NCI-H748 treated with DMSO at 0.1 percent for 48 hours (cell line): ENCODE data around the gene GALNT8.
"Not testable (repeated sequence)": the region's sequence is repeated elsewhere in the genome, so short reads cannot be mapped to it uniquely, and the experiment has no call there.

ENCODE experiments used
- DNase-seq: peaks from one replicate; lab custom pipeline; 2025; lab: John Stamatoyannopoulos, UW

GALNT8 gene, protein sequence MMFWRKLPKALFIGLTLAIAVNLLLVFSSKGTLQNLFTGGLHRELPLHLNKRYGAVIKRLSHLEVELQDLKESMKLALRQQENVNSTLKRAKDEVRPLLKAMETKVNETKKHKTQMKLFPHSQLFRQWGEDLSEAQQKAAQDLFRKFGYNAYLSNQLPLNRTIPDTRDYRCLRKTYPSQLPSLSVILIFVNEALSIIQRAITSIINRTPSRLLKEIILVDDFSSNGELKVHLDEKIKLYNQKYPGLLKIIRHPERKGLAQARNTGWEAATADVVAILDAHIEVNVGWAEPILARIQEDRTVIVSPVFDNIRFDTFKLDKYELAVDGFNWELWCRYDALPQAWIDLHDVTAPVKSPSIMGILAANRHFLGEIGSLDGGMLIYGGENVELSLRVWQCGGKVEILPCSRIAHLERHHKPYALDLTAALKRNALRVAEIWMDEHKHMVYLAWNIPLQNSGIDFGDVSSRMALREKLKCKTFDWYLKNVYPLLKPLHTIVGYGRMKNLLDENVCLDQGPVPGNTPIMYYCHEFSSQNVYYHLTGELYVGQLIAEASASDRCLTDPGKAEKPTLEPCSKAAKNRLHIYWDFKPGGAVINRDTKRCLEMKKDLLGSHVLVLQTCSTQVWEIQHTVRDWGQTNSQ

DNA sequence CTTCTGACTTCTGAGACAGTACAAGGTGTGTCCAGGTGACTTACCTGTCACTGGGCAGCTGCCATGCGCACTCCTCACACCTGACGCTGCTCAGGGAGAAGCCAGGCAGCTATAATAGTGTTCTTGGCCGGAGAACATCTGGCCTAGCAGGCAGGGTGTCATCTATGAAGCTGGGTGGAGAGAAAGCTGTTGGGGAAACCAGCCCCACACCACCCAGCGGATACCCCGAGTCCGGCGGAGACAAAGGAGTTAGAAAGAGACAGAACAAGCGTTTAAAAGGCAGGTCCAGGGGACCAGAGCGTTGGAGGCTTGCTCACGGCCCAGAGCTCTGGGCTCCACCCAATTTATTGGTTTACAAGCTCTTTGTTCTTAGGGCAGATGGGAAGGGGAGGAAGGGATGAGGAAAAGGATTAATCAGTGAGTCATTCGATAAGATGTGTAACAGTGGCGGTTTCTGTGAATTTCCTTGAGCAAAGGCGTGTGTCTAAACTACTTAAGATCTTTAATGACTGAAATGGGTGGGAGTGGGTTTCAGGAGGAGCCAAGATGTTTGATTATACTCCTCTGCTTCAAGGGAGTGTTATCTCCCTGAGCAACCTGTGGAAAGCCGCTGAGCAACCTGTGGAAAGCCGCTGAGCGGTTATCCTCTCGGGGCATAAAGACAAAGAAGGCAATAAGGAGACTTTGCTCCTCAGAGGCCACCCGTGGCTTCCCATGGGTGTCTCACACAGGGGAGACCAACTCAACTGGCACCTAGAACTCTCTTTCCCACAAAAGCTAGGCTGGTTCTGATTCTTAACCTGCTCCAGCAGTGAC lies at the start of gene GALNT8:
TSS of gene GALNT8 (plus strand) at position 580 of the 816 bp plus-strand sequence. CDS start 278 bp downstream, outside the sequence.
- no peak for DNase-seq

DNA sequence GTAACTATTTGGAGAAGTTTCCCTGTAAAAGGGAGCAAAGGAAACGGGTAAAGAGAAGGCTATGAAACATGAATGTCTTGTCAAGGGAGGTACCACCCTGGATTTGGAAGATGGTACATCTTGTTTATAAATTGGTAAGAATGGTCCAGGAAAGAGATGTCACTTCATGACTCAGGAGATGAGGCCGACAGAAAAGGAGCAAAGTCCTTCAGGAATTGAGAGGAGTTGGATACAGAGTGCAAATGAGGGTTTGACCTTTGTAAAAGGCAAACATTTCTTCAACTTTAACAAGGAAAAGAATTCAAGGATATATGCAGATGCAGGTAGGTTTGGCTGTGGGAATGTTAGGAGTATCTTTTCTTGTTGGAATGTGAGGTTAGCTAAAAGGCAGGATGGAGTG lies 40.5 kb upstream of the GALNT8 start:
- no peak for DNase-seq

DNA sequence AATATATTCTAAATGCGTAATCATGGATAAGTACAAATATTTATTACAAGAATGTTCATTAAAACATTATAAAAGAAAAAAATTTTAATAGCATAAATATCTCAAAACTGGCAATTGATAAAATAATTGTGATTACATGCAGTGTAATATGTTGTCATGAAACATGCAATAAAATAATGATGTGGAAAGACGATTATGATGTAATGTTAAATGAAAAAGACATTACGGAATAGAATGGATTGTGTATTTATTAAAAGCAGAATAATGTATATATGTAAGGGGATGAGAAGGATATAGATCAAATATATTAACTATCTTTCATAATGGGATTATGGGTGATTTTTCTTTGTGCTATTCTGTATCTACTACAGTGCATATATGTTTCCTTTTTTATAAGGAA lies 38.5 kb upstream of the GALNT8 start:
- no peak for DNase-seq

DNA sequence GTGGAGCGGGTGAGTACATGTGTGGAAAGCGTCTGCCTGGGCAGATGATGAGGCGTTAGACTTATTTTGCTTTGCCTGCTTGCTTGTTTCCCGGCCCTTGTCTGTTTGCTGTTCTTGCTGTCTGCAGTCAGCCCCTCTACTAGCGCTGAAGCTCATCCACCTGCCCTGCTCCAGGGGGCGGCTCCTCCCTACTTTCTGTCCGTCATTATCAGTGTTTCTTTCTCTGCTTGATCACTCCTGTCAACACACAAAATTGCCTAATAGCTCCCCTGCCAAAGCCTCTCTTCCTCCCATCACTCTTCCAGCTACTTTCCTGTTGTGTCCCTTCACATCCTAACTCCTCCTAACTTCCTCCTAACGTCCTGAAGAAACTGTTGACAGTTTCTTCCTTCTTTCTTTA lies 34.9 kb upstream of the GALNT8 start:
- DNase-seq: peak; percentile 2

DNA sequence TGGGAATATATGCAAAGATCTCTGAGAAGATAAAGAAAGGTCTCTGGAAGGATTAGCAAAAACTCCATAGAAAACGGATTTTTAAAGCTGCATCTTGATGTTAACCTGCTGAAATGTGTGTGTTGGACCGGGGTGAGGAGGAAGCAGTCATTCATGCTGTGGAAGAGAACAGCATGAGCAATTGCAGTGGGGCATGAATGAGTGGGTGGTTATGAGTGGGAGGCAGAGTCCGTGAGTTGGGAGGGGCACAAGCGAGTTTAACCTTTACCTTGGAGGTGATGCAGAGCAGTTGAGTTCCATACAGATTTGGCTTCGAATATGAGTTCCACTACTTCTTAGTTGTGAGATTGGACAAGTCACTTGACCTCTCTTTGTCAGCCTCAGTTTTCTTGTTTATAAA lies 29.4 kb upstream of the GALNT8 start:
- DNase-seq: no peak

DNA sequence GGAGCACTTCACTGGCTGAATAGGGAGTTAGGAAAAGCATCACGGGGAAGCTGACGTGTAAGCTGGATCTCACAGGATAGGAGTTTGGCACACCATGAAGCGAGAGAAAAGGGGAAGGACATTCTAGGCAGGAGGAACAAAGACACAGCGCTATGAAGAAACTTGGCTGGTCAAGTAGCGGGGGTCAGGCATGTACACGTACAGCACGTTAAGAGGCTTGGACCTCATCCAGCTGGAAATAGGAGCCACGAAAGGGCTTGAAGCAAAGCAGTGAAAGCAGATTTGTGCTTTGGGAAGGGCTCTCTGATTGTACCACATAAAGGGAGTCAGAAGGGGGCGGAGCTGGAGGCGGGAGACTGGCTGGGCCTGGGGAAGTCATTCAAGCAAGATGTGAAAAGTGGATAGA lies 19.6 kb upstream of the GALNT8 start:
- no peak for DNase-seq

DNA sequence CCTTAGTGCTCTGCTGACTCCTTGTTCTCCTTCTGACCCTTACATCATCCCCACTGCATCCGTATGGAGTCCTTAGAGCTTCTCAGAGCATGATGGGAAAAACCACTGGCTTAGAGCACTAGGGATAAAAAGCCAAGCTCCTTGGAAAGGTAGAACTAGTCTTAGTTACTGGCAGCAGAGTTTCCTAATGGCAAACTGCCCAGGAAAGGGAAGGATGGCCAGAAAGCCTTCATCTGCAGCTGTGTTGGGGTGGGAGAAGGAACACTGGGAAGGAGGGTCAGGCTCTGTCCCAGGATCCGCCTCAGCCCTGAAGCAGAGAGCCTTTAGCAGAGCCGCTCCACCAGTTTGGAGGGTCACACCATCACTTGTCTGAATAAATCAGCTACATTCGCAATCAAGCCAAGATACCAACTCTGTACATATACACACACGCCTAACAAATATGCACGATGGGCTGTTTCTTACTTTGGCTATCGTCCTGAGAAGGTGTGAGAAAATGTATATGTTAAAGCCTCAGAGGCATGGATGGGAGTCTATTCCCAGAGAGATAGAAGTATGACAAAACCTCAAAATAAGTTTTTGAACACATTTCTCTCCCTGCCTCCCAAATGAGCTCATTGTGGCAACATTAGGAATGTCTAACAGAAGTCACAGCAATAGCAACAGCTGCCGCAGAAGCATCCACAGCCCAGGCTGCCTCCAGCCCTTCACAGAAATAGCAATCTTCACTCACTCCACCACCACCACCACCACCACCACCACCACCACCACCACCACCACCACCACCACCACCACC lies 18.6 kb upstream of the GALNT8 start:
- DNase-seq: no peak

DNA sequence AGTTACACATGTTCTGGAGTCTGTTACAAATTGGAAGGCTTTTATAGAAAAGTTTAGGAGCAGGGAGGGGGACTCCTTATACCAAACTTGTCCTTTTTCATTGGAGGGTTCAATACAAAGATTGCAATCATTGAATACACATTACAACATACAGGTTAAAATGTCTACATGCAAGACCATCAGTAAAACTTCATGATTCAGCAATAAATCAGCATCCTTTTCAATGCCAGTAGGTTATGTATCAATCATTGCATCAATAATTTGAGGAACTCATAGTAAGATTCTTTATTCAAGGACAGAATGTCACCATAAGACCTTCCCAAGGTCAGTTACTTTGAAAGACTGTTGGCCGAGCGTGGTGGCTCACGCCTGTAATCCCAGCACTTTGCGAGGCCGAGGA lies 16.5 kb upstream of the GALNT8 start:
- DNase-seq: no peak

DNA sequence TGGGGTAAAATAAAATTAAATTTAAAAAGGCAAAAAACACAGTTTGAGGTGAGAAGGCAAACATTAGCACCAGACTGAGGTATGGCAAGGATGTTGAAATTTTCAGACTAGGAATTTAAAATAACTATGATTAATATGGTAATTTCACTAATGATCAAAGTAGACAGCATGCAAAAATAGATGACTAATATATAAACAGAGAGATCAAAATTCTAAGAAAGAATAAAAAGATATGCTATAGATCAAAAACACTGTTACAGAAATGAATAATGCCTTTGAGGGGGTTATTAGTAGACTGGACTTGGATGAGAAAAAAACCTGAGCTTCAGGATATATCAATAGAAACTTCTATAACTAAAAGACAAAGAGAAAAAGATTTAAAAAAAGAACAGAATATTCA lies 14.4 kb upstream of the GALNT8 start:
- no peak for DNase-seq

DNA sequence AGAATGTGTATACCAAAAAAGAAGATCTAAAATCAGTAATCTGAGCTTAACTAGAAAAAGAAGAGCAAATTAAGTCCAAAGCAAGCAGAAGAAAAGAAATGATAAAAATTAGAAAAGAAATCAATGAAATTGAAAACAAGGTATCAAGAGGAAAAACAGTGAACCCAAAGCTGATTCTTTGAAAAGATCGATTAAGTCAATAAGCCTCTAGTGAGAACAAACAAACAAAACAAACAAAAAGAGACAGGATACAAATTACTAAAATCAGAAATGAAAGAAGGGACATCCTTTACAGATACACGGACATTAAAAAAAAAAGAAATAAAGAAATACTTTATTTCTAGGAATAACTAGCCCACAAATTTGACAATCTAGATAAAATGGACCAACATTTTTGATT lies 12.9 kb upstream of the GALNT8 start:
- DNase-seq: no peak

DNA sequence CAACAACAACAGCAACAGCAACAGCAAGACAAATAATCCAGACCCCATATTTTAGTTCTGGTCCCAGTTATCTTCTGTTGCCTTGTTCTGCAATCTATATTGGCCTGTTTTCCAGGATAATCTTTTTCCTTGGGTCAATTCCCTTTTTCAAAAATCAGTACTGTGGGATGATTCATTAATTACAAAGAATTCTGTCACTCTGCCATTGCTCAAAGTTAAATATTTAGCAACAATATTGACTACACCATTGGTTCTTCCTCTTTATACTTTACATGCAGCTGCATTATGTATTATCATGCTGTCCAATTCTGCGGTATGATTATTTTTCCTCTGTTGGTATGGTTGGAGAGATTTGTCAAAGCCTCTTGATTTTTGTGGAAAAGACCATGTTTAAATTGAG lies 10.1 kb upstream of the GALNT8 start:
- no peak for DNase-seq

DNA sequence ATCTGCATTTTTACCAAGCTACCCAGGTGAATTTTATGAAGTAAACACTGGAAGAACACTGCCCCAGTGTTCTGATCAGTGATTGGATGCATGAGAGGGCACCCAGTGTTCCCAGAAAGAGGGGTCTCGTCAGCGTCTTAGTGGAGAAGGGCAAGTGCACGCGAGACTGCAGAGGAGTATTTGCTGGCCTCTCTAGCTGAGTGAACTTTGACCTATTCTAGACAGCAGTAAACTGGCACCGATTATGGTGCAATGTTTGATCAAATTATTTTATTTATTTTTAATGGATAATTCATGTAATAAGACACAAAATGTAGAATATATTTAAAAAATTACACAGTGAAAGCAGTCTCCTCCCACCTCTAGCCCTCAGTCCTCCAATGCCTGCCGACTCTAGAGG lies 5.3 kb upstream of the GALNT8 start:
- no peak for DNase-seq

DNA sequence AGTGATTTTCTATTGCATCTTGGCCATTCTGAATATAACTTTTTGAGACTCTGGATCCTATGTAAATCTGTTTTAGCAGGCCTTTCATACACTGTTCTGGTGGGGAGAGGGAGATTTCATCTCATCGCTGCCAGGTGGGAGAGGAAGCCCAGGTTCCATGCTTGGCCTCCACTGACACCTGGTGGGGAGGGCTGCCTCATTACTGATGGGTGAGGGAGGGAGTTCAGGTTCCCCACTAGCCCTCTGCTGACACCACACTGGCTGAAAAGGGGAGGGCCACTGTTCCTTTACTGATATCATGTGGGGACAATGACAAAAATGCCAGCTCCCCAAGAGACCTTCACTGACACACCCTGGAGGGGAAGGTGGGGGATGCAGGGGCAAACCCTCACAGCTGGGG lies 2.4 kb upstream of the GALNT8 start:
- DNase-seq: no peak

DNA sequence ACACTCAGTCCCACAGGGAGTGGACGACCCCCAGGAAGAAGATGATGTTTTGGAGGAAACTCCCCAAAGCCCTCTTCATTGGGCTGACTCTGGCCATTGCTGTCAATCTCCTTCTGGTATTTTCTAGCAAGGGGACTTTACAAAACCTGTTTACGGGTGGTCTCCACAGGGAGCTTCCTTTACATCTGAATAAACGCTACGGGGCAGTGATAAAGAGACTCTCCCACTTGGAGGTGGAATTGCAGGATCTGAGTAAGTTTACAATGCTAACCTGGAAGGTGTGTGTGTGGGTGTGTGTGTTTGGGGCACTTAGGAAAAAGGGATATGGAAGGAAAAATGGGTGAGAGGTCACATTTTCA lies 416 bp downstream of the GALNT8 start:
- DNase-seq: no peak

DNA sequence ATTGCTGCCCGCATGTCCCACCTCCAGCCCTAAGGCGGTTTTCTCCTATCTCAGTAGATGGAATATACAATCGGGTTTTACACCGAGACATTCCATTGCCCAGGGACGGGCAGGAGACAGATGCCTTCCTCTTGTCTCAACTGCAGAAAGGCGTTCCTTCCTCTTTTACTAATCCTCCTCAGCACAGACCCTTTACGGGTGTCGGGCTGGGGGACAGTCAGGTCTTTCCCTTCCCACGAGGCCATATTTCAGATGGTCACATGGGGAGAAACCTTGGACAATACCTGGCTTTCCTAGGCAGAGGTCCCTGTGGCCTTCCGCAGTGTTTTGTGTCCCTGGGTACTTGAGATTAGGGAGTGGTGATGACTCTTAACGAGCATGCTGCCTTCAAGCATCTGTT lies 1.4 kb downstream of the GALNT8 start:
- not testable (repeated sequence) for DNase-seq

DNA sequence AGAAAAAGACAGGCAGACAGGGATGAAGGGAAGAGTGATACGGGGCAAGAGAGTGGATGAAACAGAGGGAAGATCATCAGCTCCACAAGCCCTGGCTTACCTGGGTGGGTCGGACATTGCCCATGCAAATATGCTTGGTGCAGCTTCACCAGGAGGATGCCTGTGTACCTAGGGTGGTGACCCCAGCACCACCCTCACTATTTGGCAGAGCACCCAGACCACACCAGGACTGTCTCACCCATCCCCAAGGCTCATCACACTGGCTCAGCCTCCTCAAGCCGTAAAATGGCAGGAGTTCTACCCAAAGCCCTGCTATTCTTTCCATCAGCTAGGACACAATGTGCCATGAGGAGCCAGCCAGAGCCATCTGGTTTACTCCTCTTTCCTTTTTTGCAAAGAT lies 3.0 kb downstream of the GALNT8 start:
- DNase-seq: no peak

DNA sequence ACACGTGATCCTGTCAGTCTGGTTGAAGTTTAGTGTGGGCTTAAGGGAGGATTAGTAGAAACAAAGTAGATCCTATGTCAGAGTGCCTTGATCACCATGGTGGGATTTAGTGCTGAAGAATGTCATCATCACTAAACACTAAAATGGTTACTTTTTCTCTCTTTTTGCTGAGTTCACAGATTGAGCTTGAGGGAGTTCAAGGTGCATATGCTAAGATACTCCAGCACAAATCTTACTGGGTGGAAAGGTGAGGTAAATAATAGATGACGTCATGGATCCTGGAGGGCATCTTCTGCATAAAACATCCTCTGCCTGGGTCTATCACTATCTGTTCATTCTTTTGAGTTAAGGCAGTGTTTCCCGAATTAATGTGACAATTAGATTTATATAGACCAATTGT lies 4.9 kb downstream of the GALNT8 start:
- DNase-seq: no peak

DNA sequence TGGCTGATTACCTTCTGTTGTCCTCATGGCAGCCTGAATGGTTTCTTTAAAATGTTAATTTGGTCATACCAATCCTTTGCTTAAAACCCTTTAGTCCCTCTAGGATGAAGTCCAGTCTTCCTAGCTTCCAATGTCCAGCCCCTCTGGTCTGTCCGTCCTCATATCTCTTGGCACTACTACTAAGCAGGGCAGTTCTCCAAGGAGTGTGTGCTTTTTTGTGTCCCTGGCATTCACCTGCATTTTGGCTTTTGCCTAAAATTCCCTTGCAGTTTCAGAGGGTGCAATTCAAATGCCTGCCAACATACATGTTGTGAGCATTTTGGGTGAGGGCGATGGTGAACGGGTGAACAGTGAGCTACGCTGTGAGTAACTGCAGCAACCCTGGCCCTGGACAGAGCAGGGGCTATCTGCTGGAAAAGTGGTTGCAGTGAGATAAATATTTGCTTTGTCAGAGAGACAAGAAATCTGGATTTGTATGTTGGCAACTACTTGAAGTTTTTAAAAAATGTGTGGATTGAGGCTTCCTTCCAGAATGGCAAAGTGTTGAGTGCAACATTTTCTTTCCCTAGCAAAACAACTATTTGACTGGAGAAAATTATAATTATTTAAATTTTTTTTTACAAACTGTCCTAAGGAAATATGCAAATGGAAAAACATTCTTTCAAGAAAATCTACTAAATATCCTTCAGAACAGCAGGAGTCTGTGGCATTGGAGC lies 14.6 kb downstream of the GALNT8 start:
- no peak for DNase-seq

DNA sequence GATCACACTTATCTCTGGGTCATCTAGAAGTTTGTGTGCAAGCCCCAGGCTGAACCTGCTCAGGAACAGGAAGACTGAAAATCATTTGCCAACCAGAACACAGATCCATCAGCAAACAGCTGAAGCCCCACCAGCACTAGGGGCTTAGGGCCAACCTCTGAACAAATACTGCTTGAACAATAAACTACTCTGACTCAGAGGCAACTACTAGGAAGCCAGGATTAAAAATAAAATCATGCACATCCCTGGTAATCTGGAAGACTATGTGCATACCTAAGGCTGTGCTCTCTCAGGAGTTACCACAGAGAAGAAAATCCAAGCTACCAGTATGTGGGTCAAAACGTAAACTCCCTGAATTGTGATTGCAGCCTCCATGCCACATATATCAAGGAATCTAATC lies 15.9 kb downstream of the GALNT8 start:
- no peak for DNase-seq

DNA sequence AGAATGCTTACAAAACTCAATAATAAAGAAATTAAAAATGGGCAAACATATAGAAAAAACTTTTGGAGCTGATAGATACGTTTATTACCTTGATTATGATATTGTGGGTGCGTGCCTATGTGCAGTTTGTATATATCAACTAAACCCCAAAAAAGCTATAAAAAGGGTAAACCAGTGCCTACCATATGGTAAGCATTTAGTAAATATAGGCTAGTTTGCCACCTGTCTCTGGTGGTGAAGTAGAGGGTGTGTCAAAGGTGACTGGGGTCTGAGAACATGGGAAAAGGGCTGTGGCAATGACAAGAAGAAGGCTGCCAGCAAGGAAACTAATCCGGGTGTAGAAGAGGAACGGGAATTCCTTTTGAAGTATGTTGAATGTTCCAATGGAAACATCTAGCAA lies 18.3 kb downstream of the GALNT8 start:
- no peak for DNase-seq

DNA sequence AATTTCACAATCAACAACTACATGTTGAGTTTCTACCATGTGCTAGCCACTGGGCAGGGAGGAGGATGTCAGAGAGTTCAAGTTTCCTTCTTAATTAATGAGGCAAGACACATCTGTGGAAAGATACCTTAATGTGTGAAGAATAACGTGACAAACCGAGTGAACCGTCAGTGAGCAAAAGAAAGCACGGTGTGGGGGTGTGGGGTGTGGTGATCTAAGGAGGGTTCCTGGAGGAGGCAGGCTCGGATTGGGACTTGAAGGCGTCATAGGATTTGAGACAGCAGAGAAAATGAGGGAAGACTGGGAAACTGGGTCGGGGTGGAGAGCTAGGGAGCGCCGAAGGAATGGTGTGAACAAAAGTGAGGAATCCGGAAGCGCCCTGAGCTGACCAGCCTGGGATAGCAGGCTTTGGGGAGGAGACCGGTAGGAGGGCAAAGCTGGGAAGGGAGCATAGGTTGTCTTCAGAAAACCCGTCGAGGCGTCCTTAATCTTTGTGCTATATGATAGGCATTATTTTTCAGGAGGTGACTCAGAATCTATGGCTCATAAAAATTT lies 22.3 kb downstream of the GALNT8 start:
- DNase-seq: no peak
